Measurements from ENCODE around the gene JAM3. TPM values are rescaled to one million over a fixed set of nuclear protein-coding genes. Genes with fewer than 3 reads are reported as not detected.

JAM3 gene
- total RNA-seq, 1 experiment from 2014 or later = 32.9 TPM

DNA sequence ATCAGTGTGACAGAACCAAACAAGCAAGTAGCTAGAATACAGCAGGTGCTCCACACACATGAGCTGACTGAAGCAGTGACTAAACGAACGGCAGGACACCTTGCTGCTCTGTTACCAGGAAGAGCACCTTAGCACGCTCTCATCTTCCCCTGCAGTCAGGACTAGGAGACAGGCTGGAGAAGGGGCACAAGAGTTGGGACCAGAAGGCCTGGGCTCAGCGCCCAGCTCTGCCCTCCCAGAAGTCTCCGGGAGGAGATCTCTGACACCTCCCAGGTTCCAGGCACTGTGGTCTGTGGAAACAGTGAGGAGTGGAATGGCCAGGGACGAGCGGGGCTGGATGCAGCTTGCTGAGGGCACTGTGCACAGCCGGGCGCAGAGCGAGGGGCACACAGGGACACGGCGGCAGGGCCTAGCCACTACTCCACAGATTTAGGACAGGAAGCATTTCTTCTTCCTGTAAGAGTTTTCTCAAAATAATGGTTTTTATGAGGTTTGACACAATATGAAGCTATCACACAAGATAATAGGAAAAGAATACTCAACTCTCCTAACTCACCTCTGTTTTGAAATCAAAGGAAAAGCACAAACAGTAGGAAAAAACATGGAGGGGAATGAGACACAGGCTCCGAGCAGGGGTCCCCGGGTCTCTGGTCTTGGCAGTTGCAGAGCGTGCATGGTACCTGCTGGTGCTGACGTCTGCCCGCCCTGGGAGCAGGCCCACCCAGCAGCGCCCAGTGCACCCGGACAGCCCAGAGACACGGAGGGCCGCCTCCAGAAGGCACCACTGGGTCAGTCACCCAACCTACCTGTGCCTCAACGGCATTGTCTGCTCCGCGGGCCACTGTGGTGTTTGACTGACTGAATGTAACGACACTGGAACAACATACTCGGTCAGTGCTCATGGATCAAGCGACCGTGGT, 87.3 kb downstream of the JAM3 start:
- ATAC-seq (no peak), DNase-seq (ENCODE audit: low spot score) (no peak)
- no peak for TF ChIP-seq GABPB1 (CRISPR knock-in tag; IDR thresholded peaks at IDR 0.05)
- TF ChIP-seq, protein P1, sequence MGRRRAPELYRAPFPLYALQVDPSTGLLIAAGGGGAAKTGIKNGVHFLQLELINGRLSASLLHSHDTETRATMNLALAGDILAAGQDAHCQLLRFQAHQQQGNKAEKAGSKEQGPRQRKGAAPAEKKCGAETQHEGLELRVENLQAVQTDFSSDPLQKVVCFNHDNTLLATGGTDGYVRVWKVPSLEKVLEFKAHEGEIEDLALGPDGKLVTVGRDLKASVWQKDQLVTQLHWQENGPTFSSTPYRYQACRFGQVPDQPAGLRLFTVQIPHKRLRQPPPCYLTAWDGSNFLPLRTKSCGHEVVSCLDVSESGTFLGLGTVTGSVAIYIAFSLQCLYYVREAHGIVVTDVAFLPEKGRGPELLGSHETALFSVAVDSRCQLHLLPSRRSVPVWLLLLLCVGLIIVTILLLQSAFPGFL (CRISPR knock-in tag; IDR thresholded peaks at IDR 0.05; ENCODE audit: borderline replicate concordance) = no peak
- TF ChIP-seq GTF2I (CRISPR knock-in tag; conservative IDR thresholded peaks at IDR 0.05) = no peak
- TF ChIP-seq IRF2 (CRISPR knock-in tag; IDR thresholded peaks at IDR 0.05; ENCODE audit: borderline replicate concordance, low read depth) = no peak
- TF ChIP-seq, protein P2, sequence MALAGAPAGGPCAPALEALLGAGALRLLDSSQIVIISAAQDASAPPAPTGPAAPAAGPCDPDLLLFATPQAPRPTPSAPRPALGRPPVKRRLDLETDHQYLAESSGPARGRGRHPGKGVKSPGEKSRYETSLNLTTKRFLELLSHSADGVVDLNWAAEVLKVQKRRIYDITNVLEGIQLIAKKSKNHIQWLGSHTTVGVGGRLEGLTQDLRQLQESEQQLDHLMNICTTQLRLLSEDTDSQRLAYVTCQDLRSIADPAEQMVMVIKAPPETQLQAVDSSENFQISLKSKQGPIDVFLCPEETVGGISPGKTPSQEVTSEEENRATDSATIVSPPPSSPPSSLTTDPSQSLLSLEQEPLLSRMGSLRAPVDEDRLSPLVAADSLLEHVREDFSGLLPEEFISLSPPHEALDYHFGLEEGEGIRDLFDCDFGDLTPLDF (CRISPR knock-in tag; IDR thresholded peaks at IDR 0.05) = no peak
- TF ChIP-seq, protein P3, sequence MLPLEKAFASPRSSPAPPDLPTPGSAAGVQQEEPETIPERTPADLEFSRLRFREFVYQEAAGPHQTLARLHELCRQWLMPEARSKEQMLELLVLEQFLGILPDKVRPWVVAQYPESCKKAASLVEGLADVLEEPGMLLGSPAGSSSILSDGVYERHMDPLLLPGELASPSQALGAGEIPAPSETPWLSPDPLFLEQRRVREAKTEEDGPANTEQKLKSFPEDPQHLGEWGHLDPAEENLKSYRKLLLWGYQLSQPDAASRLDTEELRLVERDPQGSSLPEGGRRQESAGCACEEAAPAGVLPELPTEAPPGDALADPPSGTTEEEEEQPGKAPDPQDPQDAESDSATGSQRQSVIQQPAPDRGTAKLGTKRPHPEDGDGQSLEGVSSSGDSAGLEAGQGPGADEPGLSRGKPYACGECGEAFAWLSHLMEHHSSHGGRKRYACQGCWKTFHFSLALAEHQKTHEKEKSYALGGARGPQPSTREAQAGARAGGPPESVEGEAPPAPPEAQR (CRISPR knock-in tag; IDR thresholded peaks at IDR 0.05) = no peak
- TF ChIP-seq, protein P4, sequence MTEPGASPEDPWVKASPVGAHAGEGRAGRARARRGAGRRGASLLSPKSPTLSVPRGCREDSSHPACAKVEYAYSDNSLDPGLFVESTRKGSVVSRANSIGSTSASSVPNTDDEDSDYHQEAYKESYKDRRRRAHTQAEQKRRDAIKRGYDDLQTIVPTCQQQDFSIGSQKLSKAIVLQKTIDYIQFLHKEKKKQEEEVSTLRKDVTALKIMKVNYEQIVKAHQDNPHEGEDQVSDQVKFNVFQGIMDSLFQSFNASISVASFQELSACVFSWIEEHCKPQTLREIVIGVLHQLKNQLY (CRISPR knock-in tag; IDR thresholded peaks at IDR 0.05) = no peak
- no peak for TF ChIP-seq SMAD3 (CRISPR knock-in tag; IDR thresholded peaks at IDR 0.05; ENCODE audit: borderline replicate concordance)
- TF ChIP-seq NR3C1 (CRISPR knock-in tag; conservative IDR thresholded peaks at IDR 0.05; ENCODE audit: low read depth) = no peak
- TF ChIP-seq OVOL2 (CRISPR knock-in tag; IDR thresholded peaks at IDR 0.05; ENCODE audit: borderline replicate concordance) = no peak
- no peak for TF ChIP-seq ZNF396 (CRISPR knock-in tag; IDR thresholded peaks at IDR 0.05; ENCODE audit: borderline replicate concordance)
- no peak for TF ChIP-seq TP53 (CRISPR knock-in tag; IDR thresholded peaks at IDR 0.05)
- no peak for TF ChIP-seq TCF7 (CRISPR knock-in tag; IDR thresholded peaks at IDR 0.05; ENCODE audit: low read depth)
- TF ChIP-seq RELA (CRISPR knock-in tag; IDR thresholded peaks at IDR 0.05; ENCODE audit: borderline replicate concordance) = no peak
- TF ChIP-seq, protein P5, sequence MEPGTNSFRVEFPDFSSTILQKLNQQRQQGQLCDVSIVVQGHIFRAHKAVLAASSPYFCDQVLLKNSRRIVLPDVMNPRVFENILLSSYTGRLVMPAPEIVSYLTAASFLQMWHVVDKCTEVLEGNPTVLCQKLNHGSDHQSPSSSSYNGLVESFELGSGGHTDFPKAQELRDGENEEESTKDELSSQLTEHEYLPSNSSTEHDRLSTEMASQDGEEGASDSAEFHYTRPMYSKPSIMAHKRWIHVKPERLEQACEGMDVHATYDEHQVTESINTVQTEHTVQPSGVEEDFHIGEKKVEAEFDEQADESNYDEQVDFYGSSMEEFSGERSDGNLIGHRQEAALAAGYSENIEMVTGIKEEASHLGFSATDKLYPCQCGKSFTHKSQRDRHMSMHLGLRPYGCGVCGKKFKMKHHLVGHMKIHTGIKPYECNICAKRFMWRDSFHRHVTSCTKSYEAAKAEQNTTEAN (CRISPR knock-in tag; IDR thresholded peaks at IDR 0.05) = no peak
- TF ChIP-seq, protein P6, sequence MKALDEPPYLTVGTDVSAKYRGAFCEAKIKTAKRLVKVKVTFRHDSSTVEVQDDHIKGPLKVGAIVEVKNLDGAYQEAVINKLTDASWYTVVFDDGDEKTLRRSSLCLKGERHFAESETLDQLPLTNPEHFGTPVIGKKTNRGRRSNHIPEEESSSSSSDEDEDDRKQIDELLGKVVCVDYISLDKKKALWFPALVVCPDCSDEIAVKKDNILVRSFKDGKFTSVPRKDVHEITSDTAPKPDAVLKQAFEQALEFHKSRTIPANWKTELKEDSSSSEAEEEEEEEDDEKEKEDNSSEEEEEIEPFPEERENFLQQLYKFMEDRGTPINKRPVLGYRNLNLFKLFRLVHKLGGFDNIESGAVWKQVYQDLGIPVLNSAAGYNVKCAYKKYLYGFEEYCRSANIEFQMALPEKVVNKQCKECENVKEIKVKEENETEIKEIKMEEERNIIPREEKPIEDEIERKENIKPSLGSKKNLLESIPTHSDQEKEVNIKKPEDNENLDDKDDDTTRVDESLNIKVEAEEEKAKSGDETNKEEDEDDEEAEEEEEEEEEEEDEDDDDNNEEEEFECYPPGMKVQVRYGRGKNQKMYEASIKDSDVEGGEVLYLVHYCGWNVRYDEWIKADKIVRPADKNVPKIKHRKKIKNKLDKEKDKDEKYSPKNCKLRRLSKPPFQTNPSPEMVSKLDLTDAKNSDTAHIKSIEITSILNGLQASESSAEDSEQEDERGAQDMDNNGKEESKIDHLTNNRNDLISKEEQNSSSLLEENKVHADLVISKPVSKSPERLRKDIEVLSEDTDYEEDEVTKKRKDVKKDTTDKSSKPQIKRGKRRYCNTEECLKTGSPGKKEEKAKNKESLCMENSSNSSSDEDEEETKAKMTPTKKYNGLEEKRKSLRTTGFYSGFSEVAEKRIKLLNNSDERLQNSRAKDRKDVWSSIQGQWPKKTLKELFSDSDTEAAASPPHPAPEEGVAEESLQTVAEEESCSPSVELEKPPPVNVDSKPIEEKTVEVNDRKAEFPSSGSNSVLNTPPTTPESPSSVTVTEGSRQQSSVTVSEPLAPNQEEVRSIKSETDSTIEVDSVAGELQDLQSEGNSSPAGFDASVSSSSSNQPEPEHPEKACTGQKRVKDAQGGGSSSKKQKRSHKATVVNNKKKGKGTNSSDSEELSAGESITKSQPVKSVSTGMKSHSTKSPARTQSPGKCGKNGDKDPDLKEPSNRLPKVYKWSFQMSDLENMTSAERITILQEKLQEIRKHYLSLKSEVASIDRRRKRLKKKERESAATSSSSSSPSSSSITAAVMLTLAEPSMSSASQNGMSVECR (CRISPR knock-in tag; IDR thresholded peaks at IDR 0.05; ENCODE audit: borderline replicate concordance) = no peak
- H3K36me3 Mint-ChIP-seq = peaks cover 87% of the 10 kb centered on the region
- H3K4me3 Mint-ChIP-seq = no peak overlapping the region
- no peaks in the 10 kb centered on the region for H3K4me1 Mint-ChIP-seq
- ChIA-PET CTCF (interaction anchor here (1.3 kb wide), 1 partner anchor 106 kb away, joined by 3 read pairs; no protein-coding TSS in a partner anchor), POLR2A (no interaction called here)
- H3K9me3 Mint-ChIP-seq = peaks cover 2% of the 10 kb centered on the region
- H3K27ac Mint-ChIP-seq = no peak overlapping the region
- H3K27me3 Mint-ChIP-seq (ENCODE audit: low read depth) = no peaks in the 10 kb centered on the region

Measured in WTC11 (cell line).